Measurements from ENCODE around the gene IER5L.
A peak's percentile ranks its signal among the peaks of the same experiment; 100 is the strongest.

GRCh38 chr9:129182625-129183494 is 4.8 kb upstream of the IER5L start:
- peak in 1 of 4 experiments; percentile 11 for TF ChIP-seq CTCF (IDR thresholded peaks at IDR 0.05)
- no peak for TF ChIP-seq POLR2A (IDR thresholded peaks at IDR 0.05)
- TF ChIP-seq POLR2AphosphoS5 (IDR thresholded peaks at IDR 0.05), result no peak
